Progenitor cell of endocrine pancreas (in vitro differentiated cells): Measurements from ENCODE around the gene GTPBP2. TPM values are rescaled to one million over a fixed set of nuclear protein-coding genes. Genes with fewer than 3 reads are reported as not detected.

Experiments used
- DNase-seq: peaks from one replicate; pipeline ENCODE4 v3.0.0; 2021; ENCODE audit warnings: low spot score; ENCODE audit not compliant: unreplicated experiment
- H3K27ac Mint-ChIP-seq: 2 replicates; pipeline ENCODE4 v1.8.0; 2021; ENCODE audit warnings: mild to moderate bottlenecking, moderate library complexity, mixed read lengths
- H3K27me3 Mint-ChIP-seq: 2 replicates; pipeline ENCODE4 v1.8.0; 2021; ENCODE audit warnings: mixed read lengths
- H3K36me3 Mint-ChIP-seq: 2 replicates; pipeline ENCODE4 v1.8.0; 2022; ENCODE audit warnings: mixed read lengths; ENCODE audit not compliant: insufficient read depth
- H3K4me1 Mint-ChIP-seq: 2 replicates; pipeline ENCODE4 v1.8.0; 2021; ENCODE audit warnings: low read depth, mixed read lengths
- H3K4me3 Mint-ChIP-seq: 2 replicates; pipeline ENCODE4 v1.8.0; 2021; ENCODE audit warnings: low read depth, mild to moderate bottlenecking, moderate library complexity, mixed read lengths
- H3K9me3 Mint-ChIP-seq: 2 replicates; pipeline ENCODE4 v1.8.0; 2021; ENCODE audit warnings: low read depth, mixed read lengths
- total RNA-seq: library from RNA; stranded (reverse); gene quantifications from 2 replicates; pipeline ENCODE4 v1.2.1, GENCODE V29; 2021
- TF ChIP-seq, protein P1 (sequence below): fragments of 200-600 bp; sonication (generic); IDR thresholded peaks from one replicate; pipeline ENCODE4 v1.5.0; 2021; ENCODE audit warnings: antibody characterized with exemption, mild to moderate bottlenecking; ENCODE audit not compliant: unreplicated experiment

GTPBP2 gene
- total RNA-seq, 1 donor from 2014 or later, result 84.1 TPM

DNA sequence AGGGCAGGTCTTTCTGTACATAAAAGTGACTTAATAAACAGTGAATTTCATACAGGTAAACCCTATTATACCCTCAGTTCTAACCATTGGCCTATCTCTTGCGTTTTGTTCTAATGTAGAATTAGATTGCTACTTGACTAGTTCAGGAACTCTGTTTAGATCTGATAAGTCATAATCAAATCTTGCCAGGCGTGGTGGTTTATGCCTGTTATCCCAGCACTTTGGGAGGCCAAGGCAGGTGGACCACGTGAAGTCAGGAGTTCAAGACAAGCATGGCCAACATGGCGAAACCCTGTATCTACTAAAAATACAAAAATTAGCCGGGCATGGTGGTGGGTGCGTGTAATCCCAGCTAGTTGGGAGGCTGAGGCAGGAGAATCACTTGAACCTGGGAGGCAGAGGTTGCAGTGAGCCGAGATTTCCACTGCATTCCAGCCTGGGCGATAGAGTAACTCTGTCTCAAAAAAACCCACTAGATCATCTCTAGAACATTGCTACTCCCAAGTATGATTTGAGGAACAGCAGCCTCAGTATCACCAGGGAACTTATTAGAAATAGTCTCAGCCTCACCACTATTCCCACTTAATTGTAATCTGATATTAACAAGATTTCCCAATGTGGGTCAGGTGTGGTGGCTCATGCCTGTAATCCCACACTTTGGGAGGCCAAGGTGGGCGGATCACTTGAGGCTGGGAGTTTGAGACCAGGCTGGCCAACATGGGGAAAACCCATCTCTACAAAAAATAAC is 12.2 kb downstream of the GTPBP2 start:
- no peaks in the 10 kb centered on the region for H3K27me3 Mint-ChIP-seq

DNA sequence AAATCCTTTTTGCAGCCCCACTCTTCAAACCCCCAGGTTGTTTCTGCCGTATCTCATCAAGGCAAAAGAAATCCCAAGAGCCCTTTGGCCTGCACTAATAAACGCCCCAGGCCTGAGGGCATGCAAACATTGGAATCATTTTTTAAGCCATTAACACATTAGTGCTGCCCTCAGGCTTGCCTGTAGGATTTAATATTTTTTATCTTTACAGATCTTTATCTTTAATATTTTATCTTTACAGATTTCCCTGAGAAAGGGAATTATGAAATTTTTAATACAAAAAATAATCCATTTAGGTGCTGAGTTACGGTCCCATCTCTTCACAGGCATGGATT is 14.7 kb downstream of the GTPBP2 start:
- TF ChIP-seq, protein P1, sequence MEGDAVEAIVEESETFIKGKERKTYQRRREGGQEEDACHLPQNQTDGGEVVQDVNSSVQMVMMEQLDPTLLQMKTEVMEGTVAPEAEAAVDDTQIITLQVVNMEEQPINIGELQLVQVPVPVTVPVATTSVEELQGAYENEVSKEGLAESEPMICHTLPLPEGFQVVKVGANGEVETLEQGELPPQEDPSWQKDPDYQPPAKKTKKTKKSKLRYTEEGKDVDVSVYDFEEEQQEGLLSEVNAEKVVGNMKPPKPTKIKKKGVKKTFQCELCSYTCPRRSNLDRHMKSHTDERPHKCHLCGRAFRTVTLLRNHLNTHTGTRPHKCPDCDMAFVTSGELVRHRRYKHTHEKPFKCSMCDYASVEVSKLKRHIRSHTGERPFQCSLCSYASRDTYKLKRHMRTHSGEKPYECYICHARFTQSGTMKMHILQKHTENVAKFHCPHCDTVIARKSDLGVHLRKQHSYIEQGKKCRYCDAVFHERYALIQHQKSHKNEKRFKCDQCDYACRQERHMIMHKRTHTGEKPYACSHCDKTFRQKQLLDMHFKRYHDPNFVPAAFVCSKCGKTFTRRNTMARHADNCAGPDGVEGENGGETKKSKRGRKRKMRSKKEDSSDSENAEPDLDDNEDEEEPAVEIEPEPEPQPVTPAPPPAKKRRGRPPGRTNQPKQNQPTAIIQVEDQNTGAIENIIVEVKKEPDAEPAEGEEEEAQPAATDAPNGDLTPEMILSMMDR, result no peak
- no peaks in the 10 kb centered on the region for H3K27me3 Mint-ChIP-seq
- H3K4me1 Mint-ChIP-seq, result no peaks in the 10 kb centered on the region
- DNase-seq, result no peak
- peaks cover 6% of the 10 kb centered on the region for H3K36me3 Mint-ChIP-seq
- no peak overlapping the region for H3K4me3 Mint-ChIP-seq
- no peaks in the 10 kb centered on the region for H3K9me3 Mint-ChIP-seq
- no peak overlapping the region for H3K27ac Mint-ChIP-seq

More for the DNA sequence above, 12.2 kb downstream of the GTPBP2 start:
- Mint-ChIP-seq H3K36me3 (peaks cover 7% of the 10 kb centered on the region), H3K9me3 (no peaks in the 10 kb centered on the region), H3K4me1 (no peaks in the 10 kb centered on the region), H3K27ac (peak overlapping the region; percentile 74), H3K4me3 (no peak overlapping the region)
- DNase-seq, result no peak
- TF ChIP-seq, protein P1, result no peak

DNA sequence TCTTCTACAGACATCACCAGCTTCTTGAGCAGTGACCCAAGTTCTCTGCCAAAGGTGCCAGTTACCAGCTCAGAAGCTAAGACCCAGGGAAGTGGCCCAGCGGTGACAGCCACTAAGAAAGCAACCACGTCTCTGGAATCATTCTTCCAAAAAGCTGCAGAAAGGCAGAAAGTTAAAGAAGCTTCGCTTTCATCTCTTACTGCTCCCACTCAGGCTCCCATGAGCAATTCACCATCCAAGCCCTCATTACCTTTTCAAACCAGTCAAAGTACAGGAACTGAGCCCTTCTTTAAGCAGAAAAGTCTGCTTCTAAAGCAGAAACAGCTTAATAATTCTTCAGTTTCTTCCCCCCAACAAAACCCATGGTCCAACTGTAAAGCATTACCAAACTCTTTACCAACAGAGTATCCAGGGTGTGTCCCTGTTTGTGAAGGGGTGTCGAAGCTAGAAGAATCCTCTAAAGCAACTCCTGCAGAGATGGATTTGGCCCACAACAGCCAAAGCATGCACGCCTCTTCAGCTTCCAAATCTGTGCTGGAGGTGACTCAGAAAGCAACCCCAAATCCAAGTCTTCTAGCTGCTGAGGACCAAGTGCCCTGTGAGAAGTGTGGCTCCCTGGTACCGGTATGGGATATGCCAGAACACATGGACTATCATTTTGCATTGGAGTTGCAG is 15.2 kb downstream of the GTPBP2 start:
- TF ChIP-seq, protein P1, result no peak
- DNase-seq, result no peak
- H3K4me1 Mint-ChIP-seq, result no peaks in the 10 kb centered on the region
- no peak overlapping the region for H3K4me3 Mint-ChIP-seq
- no peaks in the 10 kb centered on the region for H3K9me3 Mint-ChIP-seq
- peaks cover 6% of the 10 kb centered on the region for H3K36me3 Mint-ChIP-seq
- H3K27ac Mint-ChIP-seq, result no peak overlapping the region
- no peaks in the 10 kb centered on the region for H3K27me3 Mint-ChIP-seq

DNA sequence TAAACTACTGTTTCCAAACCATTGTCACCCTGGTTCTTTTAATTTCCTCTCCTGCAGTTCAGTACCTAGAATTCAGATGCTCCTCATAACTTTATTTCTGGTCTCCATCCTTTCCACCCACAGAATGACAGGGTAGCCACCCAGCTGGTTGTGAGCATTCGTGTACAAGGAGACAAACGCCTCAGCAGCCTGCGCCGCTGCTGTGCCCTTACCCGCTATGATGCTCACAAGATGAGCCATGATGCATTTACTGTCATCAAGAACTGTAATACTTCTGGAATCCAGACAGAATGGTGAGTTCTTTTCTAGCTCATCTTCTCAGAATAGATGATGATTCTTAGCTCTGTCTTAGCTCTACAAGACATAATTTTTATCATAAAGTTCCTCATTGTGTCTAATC is 18.6 kb downstream of the GTPBP2 start:
- no peaks in the 10 kb centered on the region for H3K27me3 Mint-ChIP-seq
- peak overlapping the region; percentile 29 for H3K27ac Mint-ChIP-seq
- DNase-seq, result no peak
- no peak overlapping the region for H3K4me3 Mint-ChIP-seq
- TF ChIP-seq, protein P1, result no peak
- H3K36me3 Mint-ChIP-seq, result peaks cover 8% of the 10 kb centered on the region
- no peaks in the 10 kb centered on the region for H3K9me3 Mint-ChIP-seq
- H3K4me1 Mint-ChIP-seq, result no peaks in the 10 kb centered on the region

DNA sequence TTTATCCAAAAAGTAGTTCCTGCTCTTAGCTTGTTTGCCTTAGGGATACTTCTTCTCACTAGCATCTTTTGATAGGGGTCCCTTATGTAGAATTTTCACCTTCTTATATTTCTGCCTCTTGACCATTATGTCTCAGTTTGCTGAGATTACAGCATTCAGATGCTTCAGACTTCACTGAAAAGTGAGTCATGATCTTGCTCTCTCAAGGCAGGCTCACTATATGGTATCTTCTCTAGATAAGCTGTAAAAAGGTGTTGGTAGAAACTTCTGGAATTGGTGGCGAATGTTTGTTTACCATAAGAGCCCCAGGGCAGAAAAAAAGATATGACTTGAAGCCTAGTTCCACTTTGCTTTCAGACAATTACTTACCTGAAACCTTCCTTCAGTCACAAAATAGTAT is 19.7 kb downstream of the GTPBP2 start:
- Mint-ChIP-seq H3K4me3 (no peak overlapping the region), H3K36me3 (peaks cover 10% of the 10 kb centered on the region), H3K9me3 (no peaks in the 10 kb centered on the region), H3K27me3 (no peaks in the 10 kb centered on the region), H3K27ac (no peak overlapping the region), H3K4me1 (no peaks in the 10 kb centered on the region)
- TF ChIP-seq, protein P1, result no peak
- DNase-seq, result no peak
